Astrocyte of the spinal cord (primary cell): ENCODE measurements around the gene PDE7B.
"Not testable (repeated sequence)": the region's sequence is repeated elsewhere in the genome, so short reads cannot be mapped to it uniquely, and the experiment has no call there.

Experiments
- DNase-seq: peaks from one replicate; pipeline ENCODE4 v3.0.0; 2011; ENCODE audit warnings: low read depth, low spot score
- H3K4me3 ChIP-seq: 2 replicates; pipeline ENCODE4 v1.5.1; 2011; ENCODE audit warnings: low read depth, mild to moderate bottlenecking, low read length, moderate library complexity
- in situ Hi-C: cut with HindIII; loops from 2 replicates; pipeline ENCODE4 v1.10.0; 2017; ENCODE audit warnings: low sequenced_read_pairs
- TF ChIP-seq, protein P1 (sequence below): IDR thresholded peaks from 2 replicates; pipeline ENCODE4 v1.5.1; 2012; ENCODE audit warnings: low read depth, mild to moderate bottlenecking, low read length, inconsistent platforms

PDE7B gene

DNA sequence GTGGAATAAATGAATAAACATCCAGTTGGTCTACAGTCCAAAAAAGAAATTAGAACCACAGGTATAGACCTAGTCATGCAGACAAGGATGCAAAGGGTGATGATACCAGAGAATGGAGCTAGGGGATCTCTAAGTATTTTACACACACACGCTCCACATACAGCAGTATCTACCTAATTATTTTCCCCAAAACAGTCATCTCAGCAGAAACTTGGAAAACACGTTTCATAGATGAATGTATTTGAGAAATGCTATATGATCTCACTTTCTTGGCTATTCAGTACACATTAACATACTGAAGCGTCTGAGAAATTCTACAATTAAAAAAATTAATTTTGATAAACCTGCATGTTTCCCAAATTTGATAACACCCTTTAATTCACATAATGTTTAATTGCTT is 243.3 kb downstream of the PDE7B start:
- in situ Hi-C loops = no loop called here
- TF ChIP-seq, protein P1, sequence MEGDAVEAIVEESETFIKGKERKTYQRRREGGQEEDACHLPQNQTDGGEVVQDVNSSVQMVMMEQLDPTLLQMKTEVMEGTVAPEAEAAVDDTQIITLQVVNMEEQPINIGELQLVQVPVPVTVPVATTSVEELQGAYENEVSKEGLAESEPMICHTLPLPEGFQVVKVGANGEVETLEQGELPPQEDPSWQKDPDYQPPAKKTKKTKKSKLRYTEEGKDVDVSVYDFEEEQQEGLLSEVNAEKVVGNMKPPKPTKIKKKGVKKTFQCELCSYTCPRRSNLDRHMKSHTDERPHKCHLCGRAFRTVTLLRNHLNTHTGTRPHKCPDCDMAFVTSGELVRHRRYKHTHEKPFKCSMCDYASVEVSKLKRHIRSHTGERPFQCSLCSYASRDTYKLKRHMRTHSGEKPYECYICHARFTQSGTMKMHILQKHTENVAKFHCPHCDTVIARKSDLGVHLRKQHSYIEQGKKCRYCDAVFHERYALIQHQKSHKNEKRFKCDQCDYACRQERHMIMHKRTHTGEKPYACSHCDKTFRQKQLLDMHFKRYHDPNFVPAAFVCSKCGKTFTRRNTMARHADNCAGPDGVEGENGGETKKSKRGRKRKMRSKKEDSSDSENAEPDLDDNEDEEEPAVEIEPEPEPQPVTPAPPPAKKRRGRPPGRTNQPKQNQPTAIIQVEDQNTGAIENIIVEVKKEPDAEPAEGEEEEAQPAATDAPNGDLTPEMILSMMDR = no peak
- no peak overlapping the region for H3K4me3 ChIP-seq
- no peak for DNase-seq

GRCh38 chr6:136095986-136096385 is 244.5 kb downstream of the PDE7B start:
- H3K4me3 ChIP-seq = no peak overlapping the region
- DNase-seq = no peak
- in situ Hi-C loops = no loop called here
- TF ChIP-seq, protein P1 = no peak

DNA sequence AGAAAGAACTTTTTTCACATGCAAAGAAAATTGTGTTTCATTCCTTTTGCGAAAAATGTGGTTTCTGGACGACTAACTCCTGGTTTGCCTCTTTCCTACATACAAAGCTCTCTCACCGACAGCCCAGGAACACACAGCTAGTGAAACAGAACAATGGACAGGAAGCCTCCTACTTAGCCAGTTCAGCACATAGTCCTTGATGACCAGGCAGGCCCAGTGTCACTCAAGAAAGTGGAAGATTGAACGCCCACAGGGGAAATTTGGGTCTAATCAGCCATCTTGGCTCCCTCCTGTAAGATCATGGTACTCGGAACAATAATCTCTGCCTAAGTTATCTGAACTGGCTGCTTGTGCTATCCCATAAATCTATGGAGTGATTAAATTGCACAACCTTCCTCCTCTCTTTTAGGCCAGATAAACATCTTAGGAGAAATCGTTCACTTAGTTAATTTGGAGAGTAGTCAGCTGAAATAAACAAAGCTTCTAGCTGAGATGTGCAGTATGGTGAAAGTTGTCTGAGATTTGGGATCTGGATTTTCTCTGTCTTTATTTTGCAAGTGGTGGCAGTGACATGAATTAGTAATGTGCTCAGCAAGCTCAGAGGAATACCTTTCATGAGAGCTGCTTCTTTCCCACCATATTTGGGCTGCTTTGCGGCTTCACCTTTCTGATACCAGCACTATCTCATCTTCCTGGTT is 251.6 kb downstream of the PDE7B start:
- DNase-seq = no peak
- H3K4me3 ChIP-seq = no peak overlapping the region
- in situ Hi-C loops = no loop called here
- TF ChIP-seq, protein P1 = no peak

GRCh38 chr6:136103763-136104311 is 252.3 kb downstream of the PDE7B start:
- in situ Hi-C loops = no loop called here
- H3K4me3 ChIP-seq = no peak overlapping the region
- TF ChIP-seq, protein P1 = no peak
- DNase-seq = no peak

DNA sequence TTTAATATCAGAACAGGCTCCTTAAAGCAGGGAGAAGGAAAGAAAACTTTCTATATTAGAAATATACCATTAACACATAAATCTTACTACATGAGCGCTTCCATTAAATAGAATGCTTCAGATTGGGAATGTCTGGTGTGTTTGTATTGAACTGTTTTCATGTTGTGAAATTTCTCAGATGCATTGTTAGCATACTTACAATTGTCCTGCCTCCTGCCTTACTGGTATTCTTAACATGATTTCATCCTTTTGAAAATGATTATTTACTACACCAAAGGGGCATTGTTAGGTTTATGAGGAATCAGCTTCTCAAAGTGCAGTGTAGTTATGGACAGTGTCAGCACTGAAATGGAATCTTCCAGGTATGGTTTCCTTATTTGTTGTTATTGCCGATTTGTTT is 253.1 kb downstream of the PDE7B start:
- TF ChIP-seq, protein P1 = no peak
- no peak overlapping the region for H3K4me3 ChIP-seq
- DNase-seq = no peak
- in situ Hi-C loops = no loop called here

- DNase-seq, in situ Hi-C loops, H3K4me3 ChIP-seq: not testable (repeated sequence)
These were observed 254.3 kb downstream of the PDE7B start for GRCh38 chr6:136105797-136106196.

DNA sequence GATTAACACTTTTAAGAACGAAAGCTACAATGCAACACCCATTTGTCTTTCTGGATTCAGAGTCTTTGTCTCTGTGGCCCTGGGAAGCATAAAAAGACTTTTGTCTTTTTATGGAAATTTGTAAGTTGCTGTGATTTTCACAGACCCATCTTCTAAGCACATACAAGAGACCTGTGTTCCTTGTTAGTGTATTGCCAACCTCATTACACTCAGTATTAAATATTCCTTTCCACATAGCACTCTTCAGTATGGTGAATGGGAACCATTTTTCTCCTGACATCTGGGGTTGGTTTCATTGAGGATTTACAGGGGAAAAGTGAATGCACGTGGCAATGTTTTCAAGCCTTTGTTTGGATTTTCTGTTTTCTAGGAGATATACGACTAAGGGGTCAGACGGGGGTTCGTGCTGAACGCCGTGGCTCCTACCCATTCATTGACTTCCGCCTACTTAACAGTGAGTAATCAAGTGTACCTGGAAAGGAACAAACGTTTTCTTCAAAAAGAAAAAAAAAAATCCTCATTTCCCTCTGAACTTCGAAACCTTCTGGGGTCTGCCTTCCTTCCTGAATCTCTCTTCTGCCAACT is 257.0 kb downstream of the PDE7B start:
- TF ChIP-seq, protein P1 = no peak
- in situ Hi-C loops = no loop called here

More for the DNA sequence above, 257.0 kb downstream of the PDE7B start:
- no peak overlapping the region for H3K4me3 ChIP-seq
- no peak for DNase-seq
